Measurements from ENCODE around the gene GKN2.

- TF ChIP-seq CTCF (IDR thresholded peaks at IDR 0.05; ENCODE audit: low read length) (peak; percentile 88), EZH2 (optimal IDR thresholded peaks at IDR 0.05; ENCODE audit: low read depth, low read length) (no peak)
These were observed 27.3 kb downstream of the GKN2 start for GRCh38 chr2:68925295-68925896.
